ENCODE data around the gene TLDC2.

TLDC2 gene

GRCh38 chr20:36850759-36851158 lies 25.2 kb upstream of the TLDC2 start:
- no peak for DNase-seq

- no peak for DNase-seq
Measured at GRCh38 chr20:36851490-36851889, 24.4 kb upstream of the TLDC2 start.

GRCh38 chr20:36852187-36852586 lies 23.8 kb upstream of the TLDC2 start:
- peak; percentile 65 to 92 for DNase-seq

GRCh38 chr20:36854348-36855240 lies 21.3 kb upstream of the TLDC2 start:
- no peak for DNase-seq

GRCh38 chr20:36855241-36855657 lies 20.7 kb upstream of the TLDC2 start:
- DNase-seq: no peak

- DNase-seq: peak in 1 of 2 experiments; percentile 26
Measured at GRCh38 chr20:36856195-36856594, 19.7 kb upstream of the TLDC2 start.

GRCh38 chr20:36856691-36857635 lies 19.0 kb upstream of the TLDC2 start:
- no peak for DNase-seq

- DNase-seq: no peak
Measured at GRCh38 chr20:36859282-36859555, 16.7 kb upstream of the TLDC2 start.

GRCh38 chr20:36859700-36860330 lies 16.1 kb upstream of the TLDC2 start:
- no peak for DNase-seq

- DNase-seq: no peak
Measured at GRCh38 chr20:36860339-36860738, 15.6 kb upstream of the TLDC2 start.

GRCh38 chr20:36860811-36861624 lies 14.9 kb upstream of the TLDC2 start:
- DNase-seq: no peak

GRCh38 chr20:36861625-36861874 lies 14.4 kb upstream of the TLDC2 start:
- peak in 1 of 2 experiments; percentile 49 for DNase-seq

GRCh38 chr20:36861875-36862801 lies 13.8 kb upstream of the TLDC2 start:
- DNase-seq: peak; percentile 80 to 92

GRCh38 chr20:36862857-36863668 lies 12.9 kb upstream of the TLDC2 start:
- DNase-seq: no peak

GRCh38 chr20:36865076-36865860 lies 10.7 kb upstream of the TLDC2 start:
- no peak for DNase-seq

GRCh38 chr20:36865861-36866149 lies 10.1 kb upstream of the TLDC2 start:
- DNase-seq: no peak

GRCh38 chr20:36866164-36866563 lies 9.8 kb upstream of the TLDC2 start:
- DNase-seq: no peak

- DNase-seq: no peak
Measured at GRCh38 chr20:36866681-36867495, 9.1 kb upstream of the TLDC2 start.

Measured in NCI-H446 (cell line).